ENCODE data around the gene BCL7A.
"Not testable (repeated sequence)": the region's sequence is repeated elsewhere in the genome, so short reads cannot be mapped to it uniquely, and the experiment has no call there.

The BCL7A gene

GRCh38 chr12:122028165-122028904, 6.7 kb downstream of the BCL7A start:
- no peak for DNase-seq

GRCh38 chr12:122028905-122029560, 7.3 kb downstream of the BCL7A start:
- no peak for DNase-seq

- no peak for DNase-seq
These were observed 8.1 kb downstream of the BCL7A start for GRCh38 chr12:122029620-122030423.

GRCh38 chr12:122030424-122031035, 8.8 kb downstream of the BCL7A start:
- DNase-seq = no peak

GRCh38 chr12:122031342-122032216, 9.9 kb downstream of the BCL7A start:
- DNase-seq = peak; percentile 62

- DNase-seq = no peak
These were observed 10.9 kb downstream of the BCL7A start for GRCh38 chr12:122032580-122032979.

- DNase-seq = no peak
These were observed 13.6 kb downstream of the BCL7A start for GRCh38 chr12:122035292-122035691.

GRCh38 chr12:122036153-122036552, 14.5 kb downstream of the BCL7A start:
- DNase-seq = no peak

GRCh38 chr12:122040579-122041386, 19.1 kb downstream of the BCL7A start:
- no peak for DNase-seq

GRCh38 chr12:122041458-122041857, 19.8 kb downstream of the BCL7A start:
- not testable (repeated sequence) for DNase-seq

- DNase-seq = no peak
These were observed 21.2 kb downstream of the BCL7A start for GRCh38 chr12:122042910-122043309.

GRCh38 chr12:122043476-122043875, 21.8 kb downstream of the BCL7A start:
- DNase-seq = no peak

GRCh38 chr12:122045262-122045661, 23.6 kb downstream of the BCL7A start:
- no peak for DNase-seq

GRCh38 chr12:122046145-122046544, 24.5 kb downstream of the BCL7A start:
- no peak for DNase-seq

- DNase-seq = no peak
These were observed 26.5 kb downstream of the BCL7A start for GRCh38 chr12:122048151-122048550.

GRCh38 chr12:122049827-122050226, 28.1 kb downstream of the BCL7A start:
- no peak for DNase-seq

GRCh38 chr12:122050706-122051105, 29.0 kb downstream of the BCL7A start:
- no peak for DNase-seq

GRCh38 chr12:122051231-122051876, 29.7 kb downstream of the BCL7A start:
- no peak for DNase-seq

- DNase-seq = no peak
These were observed 30.6 kb downstream of the BCL7A start for GRCh38 chr12:122052285-122052684.

- DNase-seq = no peak
These were observed 33.3 kb downstream of the BCL7A start for GRCh38 chr12:122054842-122055520.
